HCT116 (cell line): ENCODE measurements around the gene REEP5. TPM values are rescaled to one million over a fixed set of nuclear protein-coding genes. Genes with fewer than 3 reads are reported as not detected.

Experiments used
- ATAC-seq: fragments of 200-7000 bp; cut with Tn5 transposase; 2 replicates; pipeline ENCODE4 v1.9.1; 2020; ENCODE audit warnings: mild to moderate bottlenecking, moderate library complexity
- BruUV-seq: library from RNA; stranded (reverse); fragments of 400-500 nt; replicated peaks from 2 replicates; lab custom pipeline; 2021; lab: Mats Ljungman, UMichigan
- CTCF ChIA-PET: fragments of 300-600 bp; sonication (Branson Sonifier 250); formaldehyde crosslinking; loops from one replicate; lab custom pipeline; 2021; ENCODE audit warnings: antibody characterized with exemption; lab: Charles Lee
- POLR2A ChIA-PET: fragments of 300-600, 350-600 bp; sonication (Branson Sonifier 250); formaldehyde crosslinking; loops from one replicate; lab custom pipeline; 2021; ENCODE audit warnings: antibody characterized with exemption; lab: Charles Lee
- RAD21 ChIA-PET, 2 experiments: fragments of 300-600 bp; sonication (Branson Sonifier 250); formaldehyde crosslinking; loops; one replicate each; lab custom pipeline; 2023; ENCODE audit warnings: low total read pairs in 2 of 2; ENCODE audit not compliant: uncharacterized antibody in 2 of 2, unreplicated experiment in 2 of 2, low non-redundant PET in 1 of 2; lab: Charles Lee
- DNase-seq: peaks from one replicate; pipeline ENCODE4 v3.0.0-alpha.2; 2010; ENCODE audit warnings: low read depth, low spot score
- H2AFZ ChIP-seq: fragments of 200-600 bp; shearing (Covaris generic), sonication (generic); 2 replicates; pipeline ENCODE4 v1.6.1; 2017; ENCODE audit warnings: low read depth, mixed run types, mixed read lengths, antibody characterized with exemption, low read length; ENCODE audit not compliant: poor library complexity, severe bottlenecking
- H3K27ac ChIP-seq: 2 replicates; pipeline ENCODE4 v1.5.1; 2012; ENCODE audit warnings: low read depth, low read length
- H3K27me3 ChIP-seq: fragments of 200-600 bp; sonication (generic); 2 replicates; pipeline ENCODE4 v1.6.1; 2016; ENCODE audit warnings: mixed run types, low read length, mixed read lengths; ENCODE audit not compliant: insufficient read depth
- H3K36me3 ChIP-seq, 2 experiments: fragments of 200-500 bp in 1 of 2; fragments of 200-600 bp in 1 of 2; sonication (Bioruptor generic) in 1 of 2; sonication (generic) in 1 of 2; 2 replicates each; pipeline versions ENCODE4 v1.5.1 to v1.6.1; 2014 to 2016; ENCODE audit warnings: low read length in 2 of 2, inconsistent platforms in 1 of 2, mixed read lengths in 1 of 2, mixed run types in 1 of 2; ENCODE audit not compliant: insufficient read depth in 2 of 2, control insufficient read depth in 1 of 2
- H3K4me1 ChIP-seq, 2 experiments: fragments of 200-600 bp in 1 of 2; sonication (generic) in 1 of 2; 2 replicates each; pipeline versions ENCODE4 v1.5.1 to v1.6.1; 2012 to 2017; ENCODE audit warnings: low read length in 2 of 2, inconsistent platforms in 1 of 2, mild to moderate bottlenecking in 1 of 2, mixed read lengths in 1 of 2, mixed run types in 1 of 2, moderate library complexity in 1 of 2; ENCODE audit not compliant: insufficient read depth in 2 of 2, control insufficient read depth in 1 of 2
- H3K4me2 ChIP-seq: fragments of 200-600 bp; sonication (generic); 2 replicates; pipeline ENCODE4 v1.6.1; 2017; ENCODE audit warnings: mixed run types, low read length, mixed read lengths
- H3K4me3 ChIP-seq, 2 experiments: fragments of 200-600 bp in 1 of 2; sonication (generic) in 1 of 2; replicated peaks in 1 of 2; 2 replicates each; pipeline ENCODE4 v1.5.1; 2011 to 2016; ENCODE audit warnings: low read length in 2 of 2, control low read depth in 1 of 2, low read depth in 1 of 2, mild to moderate bottlenecking in 1 of 2, mixed read lengths in 1 of 2, mixed run types in 1 of 2
- H3K79me2 ChIP-seq: fragments of 200-600 bp; sonication (generic); 2 replicates; pipeline ENCODE4 v1.6.1; 2017; ENCODE audit warnings: mild to moderate bottlenecking, mixed run types, low read length, moderate library complexity, mixed read lengths; ENCODE audit not compliant: insufficient read depth
- H3K9ac ChIP-seq: fragments of 200-600 bp; sonication (generic); 2 replicates; pipeline ENCODE4 v1.6.1; 2016; ENCODE audit warnings: low read length, mixed read lengths
- H3K9me2 ChIP-seq: fragments of 200-600 bp; sonication (generic), shearing (Covaris generic); 2 replicates; pipeline ENCODE4 v1.6.1; 2017; ENCODE audit warnings: mixed run types, mild to moderate bottlenecking, moderate library complexity; ENCODE audit not compliant: insufficient read depth
- H3K9me3 ChIP-seq, 2 experiments: fragments of 200-500 bp in 1 of 2; fragments of 200-600 bp in 1 of 2; sonication (Bioruptor generic) in 1 of 2; sonication (generic) in 1 of 2; 2 replicates each; pipeline ENCODE4 v1.6.1; 2014 to 2017; ENCODE audit warnings: low read length in 2 of 2, mixed read lengths in 2 of 2, inconsistent platforms in 1 of 2, low read depth in 1 of 2, mild to moderate bottlenecking in 1 of 2, mixed run types in 1 of 2, moderate library complexity in 1 of 2; ENCODE audit not compliant: control insufficient read depth in 1 of 2, insufficient read depth in 1 of 2
- H4K20me1 ChIP-seq: fragments of 200-600 bp; sonication (generic), shearing (Covaris generic); 2 replicates; pipeline ENCODE4 v1.6.1; 2017; ENCODE audit warnings: mixed run types, mild to moderate bottlenecking, moderate library complexity; ENCODE audit not compliant: insufficient read depth
- ATF3 ChIP-seq: IDR thresholded peaks from 2 replicates; pipeline ENCODE4 v1.6.1; 2012
- CBX3 ChIP-seq: IDR thresholded peaks from 2 replicates; pipeline ENCODE4 v1.6.1; 2012; ENCODE audit warnings: low read depth
- CEBPB ChIP-seq: IDR thresholded peaks from 2 replicates; pipeline ENCODE4 v1.6.1; 2012; ENCODE audit warnings: low read depth
- CTCF ChIP-seq, 3 experiments: fragments of 200-600 bp in 1 of 3; sonication (generic) in 1 of 3; IDR thresholded peaks in 2 of 3; conservative IDR thresholded peaks in 1 of 3; 2 replicates each; pipeline ENCODE4 v1.5.1; 2012 to 2017; ENCODE audit warnings: low read depth in 2 of 3, low read length in 2 of 3, antibody characterized with exemption in 1 of 3, borderline replicate concordance in 1 of 3, control low read depth in 1 of 3, mild to moderate bottlenecking in 1 of 3, mixed read lengths in 1 of 3, mixed run types in 1 of 3, moderate library complexity in 1 of 3; ENCODE audit not compliant: insufficient read depth in 1 of 3
- EGR1 ChIP-seq: IDR thresholded peaks from 2 replicates; pipeline ENCODE4 v1.6.1; 2012; ENCODE audit warnings: low read depth
- ELF1 ChIP-seq: IDR thresholded peaks from 2 replicates; pipeline ENCODE4 v1.6.1; 2012; ENCODE audit warnings: low read depth, borderline replicate concordance
- EZH2phosphoT487 ChIP-seq: fragments of 200-600 bp; IDR thresholded peaks from 2 replicates; pipeline ENCODE4 v1.6.1; 2018; ENCODE audit warnings: antibody characterized with exemption, borderline replicate concordance
- FOSL1 ChIP-seq: IDR thresholded peaks from 2 replicates; pipeline ENCODE4 v1.6.1; 2012; ENCODE audit warnings: low read depth
- JUND ChIP-seq: IDR thresholded peaks from 2 replicates; pipeline ENCODE4 v1.6.1; 2012
- MAX ChIP-seq: IDR thresholded peaks from 2 replicates; pipeline ENCODE4 v1.6.1; 2012
- POLR2A ChIP-seq: IDR thresholded peaks from 2 replicates; pipeline ENCODE4 v1.7.0; 2011; ENCODE audit warnings: borderline replicate concordance; ENCODE audit not compliant: insufficient read depth, insufficient read length; ENCODE audit errors: extremely low read depth
- POLR2AphosphoS5 ChIP-seq: IDR thresholded peaks from 2 replicates; pipeline ENCODE4 v1.6.1; 2011; ENCODE audit warnings: mild to moderate bottlenecking, low read depth, low read length, moderate library complexity
- RAD21 ChIP-seq: IDR thresholded peaks from 2 replicates; pipeline ENCODE4 v1.6.1; 2012; ENCODE audit warnings: low read depth, mild to moderate bottlenecking
- REST ChIP-seq: IDR thresholded peaks from 2 replicates; pipeline ENCODE4 v1.6.1; 2012; ENCODE audit warnings: low read depth
- SIN3A ChIP-seq: IDR thresholded peaks from 2 replicates; pipeline ENCODE4 v1.6.1; 2012; ENCODE audit warnings: low read depth
- SRF ChIP-seq: IDR thresholded peaks from 2 replicates; pipeline ENCODE4 v1.6.1; 2012; ENCODE audit warnings: low read depth
- TCF7L2 ChIP-seq: IDR thresholded peaks from 2 replicates; pipeline ENCODE4 v1.7.0; 2011; ENCODE audit warnings: borderline replicate concordance, inconsistent platforms; ENCODE audit not compliant: insufficient read depth, insufficient read length; ENCODE audit errors: extremely low read depth
- YY1 ChIP-seq: IDR thresholded peaks from 2 replicates; pipeline ENCODE4 v1.6.1; 2011; ENCODE audit warnings: low read length, low read depth, moderate library complexity, mild to moderate bottlenecking; ENCODE audit not compliant: insufficient replicate concordance; ENCODE audit errors: extremely low read depth
- ZFX ChIP-seq: fragments of 450-650 bp; IDR thresholded peaks from 2 replicates; pipeline ENCODE4 v1.6.1; 2017
- intact Hi-C: fragments of 100-400 bp; cut with micrococcal nuclease; formaldehyde crosslinking; loops from 2 replicates; pipeline ENCODE4 v1.10.0; 2022
- total RNA-seq: library from RNA; stranded (reverse); gene quantifications from one replicate; pipeline ENCODE4 v1.2.1, GENCODE V29; 2021; ENCODE audit not compliant: unreplicated experiment

REEP5 gene
- total RNA-seq, 1 experiment from 2014 or later, result 71.7 TPM

- no TSS peak for BruUV-seq
- intact Hi-C loops, result no loop called here
- DNase-seq, result no peak
- no peak overlapping the region for H3K4me2 ChIP-seq
- POLR2A ChIA-PET, result no interaction called here
- TF ChIP-seq ATF3 (no peak), CTCF (IDR thresholded peaks at IDR 0.05 in 2 of 3, conservative IDR thresholded peaks at IDR 0.05 in 1 of 3; ENCODE audit: borderline replicate concordance in 1 of 3, insufficient read depth in 1 of 3, low read depth in 2 of 3, low read length in 2 of 3) (no peak), MAX (no peak), SIN3A (no peak), RAD21 (no peak), EZH2phosphoT487 (no peak), ELF1 (no peak), JUND (no peak), FOSL1 (no peak), POLR2AphosphoS5 (no peak), REST (no peak), CBX3 (no peak), POLR2A (no peak), CEBPB (no peak), TCF7L2 (no peak), SRF (no peak), EGR1 (no peak), YY1 (no peak), ZFX (no peak)
- TF ChIP-seq, all 23 proteins: peak for 0
- Histone ChIP-seq H3K9me3 (no peaks in the 10 kb centered on the region), H3K27ac (no peak overlapping the region), H3K79me2 (peaks cover 87% of the 10 kb centered on the region), H3K4me1 (peaks cover 3 to 10% of the 10 kb centered on the region in 2 experiments; a peak in 3 of 4 replicates), H3K27me3 (no peaks in the 10 kb centered on the region), H3K9me2 (no peaks in the 10 kb centered on the region), H3K36me3 (peaks cover 8 to 22% of the 10 kb centered on the region in 2 experiments; a peak in 3 of 4 replicates), H3K4me3 (no peak overlapping the region), H3K9ac (no peak overlapping the region), H4K20me1 (no peaks in the 10 kb centered on the region), H2AFZ (no peak overlapping the region)
- no peak for ATAC-seq
- ChIA-PET RAD21 (no interaction called here), CTCF (no interaction called here)
Measured at GRCh38 chr5:112915831-112916230, 6.2 kb downstream of the REEP5 start.
